GM19238 (cell line): ENCODE measurements around the gene SPATA31C2.
"Not testable (repeated sequence)": the region's sequence is repeated elsewhere in the genome, so short reads cannot be mapped to it uniquely, and the experiment has no call there.

Experiments
- DNase-seq: peaks from one replicate; pipeline ENCODE4 v3.0.0; 2011; ENCODE audit warnings: low spot score; ENCODE audit not compliant: insufficient read length

The SPATA31C2 gene

DNA sequence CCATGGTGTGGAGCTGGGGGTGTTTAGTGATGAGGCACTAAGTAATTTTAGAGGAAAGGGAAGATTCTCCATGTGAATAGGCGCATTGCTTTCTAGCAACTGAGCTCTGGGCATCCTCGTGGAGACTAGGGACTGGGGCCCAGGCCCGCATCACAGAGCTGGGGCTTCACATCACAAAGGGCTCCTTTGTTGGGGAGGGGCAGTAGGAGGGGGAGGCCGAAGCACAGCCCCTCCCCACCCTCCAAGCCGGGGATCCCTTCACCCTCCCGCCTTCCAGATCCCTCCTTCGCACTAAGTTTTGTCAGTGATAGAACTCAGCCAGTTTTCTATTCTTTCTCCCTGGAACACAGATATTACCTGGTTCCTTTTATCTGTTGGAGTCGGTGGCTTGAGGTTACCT is at the start of gene SPATA31C2:
SPATA31C2 (minus strand) TSS at position 101 of the 400 bp plus-strand sequence; CDS start at position 72, 29 bp downstream.
- DNase-seq, result not testable (repeated sequence)

DNA sequence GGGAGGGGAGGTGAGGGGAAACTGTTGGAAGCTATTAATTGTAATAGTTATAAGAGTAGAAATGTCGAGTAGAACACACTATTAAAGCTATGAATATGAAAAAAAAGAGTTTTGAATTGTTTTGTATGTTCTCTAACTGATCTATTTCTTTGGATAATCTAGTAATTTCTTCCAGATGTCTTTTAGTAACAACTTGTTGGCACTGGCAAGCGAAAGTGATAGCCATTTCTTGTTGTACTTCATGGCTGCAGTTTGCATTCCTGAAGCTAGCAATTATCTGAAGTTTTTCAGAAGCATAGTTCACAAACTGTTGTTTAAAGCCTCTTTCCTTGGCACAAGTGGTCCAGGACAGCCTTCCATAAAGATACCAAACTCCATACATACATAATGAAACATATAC is 49.4 kb upstream of the SPATA31C2 start:
- DNase-seq, result no peak

DNA sequence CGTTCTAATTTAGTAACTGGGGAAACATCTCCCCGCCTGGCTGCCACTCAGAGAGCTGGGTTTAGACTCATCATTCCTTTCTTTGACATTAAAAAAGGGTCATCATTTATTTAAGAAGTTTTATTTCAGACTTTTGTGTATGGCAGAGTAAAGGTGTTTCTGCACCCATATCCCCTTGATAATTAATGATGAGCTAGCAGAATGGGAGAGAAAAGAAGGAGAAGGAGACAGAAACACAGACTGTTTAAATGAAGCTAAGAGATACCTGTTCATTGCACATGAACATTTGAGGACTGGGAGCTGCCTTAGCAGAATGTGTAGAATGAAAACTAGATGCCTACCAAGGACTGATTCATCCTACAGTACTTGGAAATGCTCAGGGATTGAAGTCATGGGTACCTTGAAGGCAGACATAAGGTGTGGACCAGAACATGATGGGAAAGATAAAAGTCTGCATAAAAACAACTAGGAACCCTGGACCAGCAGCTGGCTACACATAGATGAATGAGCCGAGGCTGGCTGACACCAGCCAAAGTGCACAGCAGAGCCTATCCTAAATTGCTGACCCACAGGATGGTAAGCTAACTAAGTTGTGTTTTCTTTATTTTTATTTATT is 48.3 kb upstream of the SPATA31C2 start:
- DNase-seq, result no peak

DNA sequence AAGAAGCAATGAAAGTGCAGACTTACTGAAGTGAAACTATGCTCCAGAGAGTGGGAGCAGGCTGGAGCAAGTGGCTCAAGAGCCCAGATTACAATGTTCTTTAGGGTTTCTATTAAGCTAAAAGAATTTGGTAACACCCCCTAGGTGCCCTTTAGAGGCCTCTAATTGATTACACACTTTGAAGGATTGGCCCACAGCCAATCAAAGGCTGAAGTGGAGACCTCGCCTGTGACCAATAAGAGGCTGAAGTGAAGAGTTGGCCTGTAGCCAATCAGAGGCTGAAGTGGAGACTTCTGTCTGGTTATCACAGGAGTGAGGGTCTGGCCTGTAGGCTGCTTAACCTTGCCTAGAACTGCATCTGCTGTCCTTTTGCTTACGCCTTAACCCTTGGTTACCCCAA is 46.7 kb upstream of the SPATA31C2 start:
- DNase-seq, result no peak

DNA sequence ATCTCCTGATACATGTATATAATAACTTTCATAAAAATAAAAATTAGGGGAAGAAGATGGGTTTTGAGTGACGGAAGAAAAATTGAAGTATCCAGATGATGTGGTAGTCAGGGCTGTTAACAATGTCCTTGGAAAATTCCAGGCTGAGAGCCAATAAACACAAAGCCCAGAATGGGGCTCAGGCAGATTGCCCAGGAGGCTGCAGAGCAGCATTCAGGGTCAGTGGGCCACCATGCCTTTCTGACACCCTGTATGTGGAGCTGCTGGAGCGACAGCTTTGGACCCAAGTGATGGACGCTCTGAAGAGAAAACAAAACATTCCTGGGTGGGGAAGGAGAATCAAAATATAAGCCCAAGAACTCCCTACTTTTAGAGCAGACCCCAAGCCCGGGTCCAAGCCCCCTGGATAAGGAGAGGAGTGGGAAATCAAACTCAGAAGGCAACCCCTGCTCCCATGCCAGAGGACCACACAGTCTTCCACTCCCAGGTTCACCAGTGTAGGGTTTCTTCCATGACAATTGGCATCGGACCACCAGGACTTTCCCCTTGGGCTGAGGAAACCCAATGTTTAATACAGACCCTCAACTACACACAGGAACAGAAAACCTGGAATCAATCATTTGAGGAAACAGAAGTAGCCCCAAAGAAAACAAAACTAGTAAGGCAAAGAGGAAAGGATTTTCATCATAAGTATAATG is 45.7 kb upstream of the SPATA31C2 start:
- DNase-seq, result no peak

DNA sequence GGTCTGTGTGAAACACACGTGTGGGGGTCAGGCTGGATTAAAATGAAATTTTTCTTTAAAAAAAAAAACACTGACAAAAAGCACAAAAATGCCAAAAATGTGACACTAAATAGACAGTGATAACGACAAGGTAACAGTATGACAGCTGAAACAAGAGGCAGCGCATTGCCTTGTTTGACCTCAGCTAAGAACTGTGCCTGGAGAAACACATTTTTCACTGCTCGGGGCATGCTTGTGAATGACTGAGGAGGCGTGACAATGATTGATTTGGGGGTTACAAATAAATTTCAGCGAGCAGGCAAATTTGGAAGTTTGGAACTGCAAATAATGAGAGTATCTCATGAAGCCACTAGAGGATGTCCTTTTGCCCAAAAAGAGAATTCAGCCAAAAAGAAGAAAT is 44.2 kb upstream of the SPATA31C2 start:
- DNase-seq, result no peak

DNA sequence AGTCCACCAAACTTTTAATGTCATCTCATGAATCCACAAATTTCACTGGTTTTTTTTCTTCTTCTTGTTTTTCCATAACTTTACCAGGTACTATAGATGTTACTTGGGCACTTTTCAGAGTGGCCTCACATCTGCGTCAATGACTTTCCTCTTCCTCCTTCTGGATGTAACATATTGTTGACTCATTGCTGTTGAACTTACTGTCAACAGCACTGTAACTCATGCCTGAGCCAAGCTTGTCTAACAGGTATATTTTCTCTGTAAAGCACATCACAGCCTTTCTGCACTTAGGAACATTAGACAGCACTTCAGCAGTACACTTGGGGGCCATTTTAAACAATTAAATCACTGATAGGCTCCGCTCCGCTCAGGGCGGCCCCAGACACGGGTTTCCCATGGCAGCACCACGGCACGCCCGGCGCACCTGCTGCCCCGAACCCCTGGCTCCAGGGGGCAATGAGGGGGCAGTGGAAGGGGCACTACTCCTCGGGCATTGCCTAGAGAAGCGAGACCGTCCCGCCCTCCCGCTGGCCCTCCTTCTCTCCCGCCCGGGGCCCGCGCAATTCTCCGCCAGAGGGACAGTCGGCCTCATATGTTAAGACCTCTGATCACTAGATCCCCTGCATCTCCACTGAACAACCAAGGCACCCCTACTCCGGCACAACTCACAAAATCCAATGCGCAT is 41.9 kb upstream of the SPATA31C2 start:
- no peak for DNase-seq

DNA sequence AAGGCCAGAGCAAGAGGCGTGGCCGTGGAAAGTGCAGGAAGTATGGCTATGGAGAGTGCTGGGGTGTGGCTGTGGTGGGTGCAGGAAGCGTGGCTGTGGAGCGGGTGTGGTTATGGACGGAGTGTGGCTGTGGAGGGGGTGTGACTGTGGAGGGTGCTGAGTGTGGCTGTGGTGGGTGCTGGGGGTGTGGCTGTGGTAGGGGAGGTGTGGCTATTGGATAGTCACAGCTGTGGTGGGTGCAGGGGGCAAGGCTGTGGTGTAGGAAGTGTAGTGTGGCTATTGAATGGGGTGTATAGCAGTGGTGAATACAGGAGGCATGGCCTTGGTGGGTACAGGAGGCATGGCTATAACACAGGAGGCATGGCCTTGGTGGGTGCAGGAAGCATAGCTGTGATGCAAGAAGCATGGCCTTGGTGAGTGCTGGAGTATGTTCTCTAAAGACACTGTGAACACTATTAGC is 40.8 kb upstream of the SPATA31C2 start:
- DNase-seq, result no peak

DNA sequence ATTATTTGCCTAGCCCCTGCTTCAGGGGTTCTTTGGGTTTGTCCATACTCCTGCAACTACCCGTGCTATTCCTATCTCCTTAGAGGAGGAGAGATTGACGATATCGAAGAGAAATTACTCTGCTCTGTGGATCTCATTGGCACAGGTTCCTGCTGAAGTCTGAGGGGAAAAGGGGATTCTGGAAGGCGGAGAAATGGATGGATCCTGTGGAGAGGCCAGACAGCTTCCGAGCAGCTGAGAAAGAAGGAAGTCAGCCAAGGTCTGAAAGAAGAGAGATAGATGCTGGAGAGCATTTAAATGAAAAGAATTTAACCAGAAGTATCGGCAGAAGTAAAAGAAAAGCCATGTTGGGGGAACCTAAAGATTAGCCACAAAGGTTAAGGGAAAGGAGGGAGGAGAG is 40.4 kb upstream of the SPATA31C2 start:
- DNase-seq, result no peak

DNA sequence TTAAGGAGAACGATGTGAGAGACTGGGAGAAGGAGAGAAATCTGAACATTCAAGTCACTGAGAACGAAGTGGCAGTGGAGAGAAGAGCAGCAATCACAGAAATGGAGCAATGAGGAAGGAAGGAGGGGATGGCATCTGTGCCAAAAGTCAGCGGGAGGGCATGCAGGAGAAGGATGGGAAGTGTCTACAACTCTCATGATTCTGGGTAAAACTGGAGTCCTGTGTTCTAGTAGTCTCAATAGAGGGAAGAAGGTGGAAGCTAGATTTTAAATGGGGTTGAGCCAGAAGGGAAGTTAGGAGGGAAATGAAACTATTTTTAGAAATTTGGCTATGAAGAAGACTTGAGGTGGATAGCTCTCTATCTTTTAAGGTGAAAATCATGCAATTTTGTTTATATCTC is 39.1 kb upstream of the SPATA31C2 start:
- DNase-seq, result no peak

DNA sequence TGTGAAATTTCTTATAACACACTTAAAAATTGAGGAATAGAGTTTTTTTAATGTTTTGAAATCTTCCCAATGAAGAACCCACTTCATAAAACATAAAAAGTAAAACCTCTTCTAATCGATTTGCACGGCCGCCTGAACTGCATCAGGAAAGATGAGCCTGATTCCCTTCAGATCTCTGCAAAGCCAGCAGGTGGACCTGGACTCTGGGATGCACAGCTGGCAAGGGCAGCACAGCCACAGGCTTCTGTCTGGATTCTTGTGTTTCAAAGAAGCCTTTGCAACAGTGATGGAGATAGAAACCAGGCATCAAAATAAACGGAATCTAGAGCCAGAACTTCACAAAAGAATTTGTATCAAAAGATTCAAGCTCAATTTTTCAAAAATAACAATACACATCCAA is 36.0 kb upstream of the SPATA31C2 start:
- DNase-seq, result no peak

DNA sequence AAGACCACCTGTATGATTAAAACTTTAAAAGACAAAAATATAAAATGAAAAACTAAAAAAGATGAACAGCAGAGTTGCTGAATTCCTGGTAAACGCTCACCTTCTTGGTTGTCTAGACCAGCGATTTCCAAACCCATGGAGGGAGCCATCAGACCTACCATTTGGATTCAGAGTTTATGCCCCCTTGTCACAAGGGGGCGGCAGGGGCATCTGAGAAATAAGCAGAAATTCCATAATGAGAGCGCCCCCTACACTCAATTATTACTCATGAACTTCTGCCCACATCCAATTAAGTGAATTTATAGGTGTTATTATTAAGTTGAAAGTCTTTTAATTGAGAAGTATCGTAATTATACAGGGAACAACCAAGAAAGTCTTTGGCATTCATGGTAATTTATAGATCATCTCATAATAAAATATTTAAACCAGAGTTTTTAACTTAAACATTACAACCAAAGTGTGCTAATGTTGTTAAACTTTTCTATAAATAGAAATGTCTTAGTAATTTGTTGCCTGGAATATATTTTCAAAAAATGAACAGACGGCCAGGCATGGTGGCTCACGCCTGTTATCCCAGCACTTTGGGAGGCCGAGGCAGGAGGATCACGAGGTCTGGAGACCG is 35.2 kb upstream of the SPATA31C2 start:
- no peak for DNase-seq

DNA sequence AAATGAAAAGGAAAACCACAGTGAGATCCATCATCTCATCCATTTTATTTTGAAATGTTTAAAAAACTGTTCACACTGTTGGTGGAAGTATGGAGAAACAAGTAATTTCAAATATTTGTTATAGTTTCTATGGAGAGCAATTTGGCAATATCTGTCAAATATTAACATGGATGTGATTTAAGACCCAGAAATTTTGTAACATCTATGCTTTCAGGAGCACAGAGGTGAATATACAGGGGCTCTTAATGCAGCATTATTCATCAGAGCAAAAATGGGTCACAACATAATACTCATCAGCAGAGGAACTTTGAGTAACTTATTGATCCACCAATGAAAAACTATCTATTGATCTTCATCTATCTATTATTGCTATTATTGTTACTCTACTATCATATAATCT is 31.4 kb upstream of the SPATA31C2 start:
- no peak for DNase-seq

DNA sequence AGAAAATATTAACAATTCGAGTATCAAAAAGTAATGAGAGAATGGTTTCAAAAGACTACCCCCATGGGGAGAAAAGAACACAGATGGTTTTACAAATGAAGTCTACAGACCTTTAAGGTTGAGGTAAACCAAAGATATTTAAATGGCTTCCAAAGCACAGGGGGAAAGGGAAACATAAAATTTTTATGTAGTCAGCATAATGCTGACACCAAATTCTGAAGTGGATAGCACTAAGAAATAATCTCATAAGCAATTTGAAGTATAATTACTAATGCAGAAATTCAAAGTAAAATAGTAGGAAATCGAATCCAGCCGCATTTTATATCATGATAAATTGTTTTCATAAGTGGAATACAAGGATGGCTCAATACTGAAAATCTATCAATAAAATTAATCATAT is 30.3 kb upstream of the SPATA31C2 start:
- DNase-seq, result no peak

DNA sequence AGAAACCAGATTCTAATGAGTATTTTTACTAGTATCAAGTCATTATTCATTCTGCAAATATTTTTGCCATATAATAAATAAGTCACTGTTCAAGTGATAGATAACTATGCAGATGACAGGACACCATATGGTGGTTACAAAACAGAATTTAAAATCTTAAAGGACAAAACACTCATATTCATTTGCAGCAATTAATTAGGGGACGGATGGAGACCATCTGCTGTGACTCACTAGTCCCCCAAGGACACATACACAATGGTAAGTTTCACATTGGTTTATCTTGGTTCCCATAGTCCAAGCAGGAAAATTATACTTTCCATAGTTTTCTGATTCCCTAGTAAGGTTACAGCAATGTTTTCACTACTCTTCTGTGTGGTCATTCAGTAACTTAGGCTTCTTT is 28.4 kb upstream of the SPATA31C2 start:
- DNase-seq, result no peak

DNA sequence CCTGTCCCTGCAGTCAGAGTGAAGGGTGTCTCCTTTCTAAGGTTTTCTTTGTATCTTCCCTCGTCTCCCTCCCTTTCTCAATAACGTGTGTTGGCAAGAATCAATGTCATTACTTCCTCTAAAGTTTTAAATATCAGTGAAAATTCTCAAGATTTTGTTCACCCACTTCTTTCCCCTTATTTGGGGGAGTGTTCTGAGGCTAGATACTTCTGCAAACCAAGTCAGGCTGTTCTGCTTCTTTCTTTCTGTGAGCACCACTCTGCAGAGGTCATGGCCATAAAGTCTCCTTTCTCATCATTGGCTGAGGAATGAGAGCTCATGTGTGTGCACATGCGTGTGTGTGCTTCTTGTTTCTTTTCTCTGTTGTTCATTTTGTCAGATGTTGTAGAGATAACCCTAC is 26.6 kb upstream of the SPATA31C2 start:
- DNase-seq, result no peak

DNA sequence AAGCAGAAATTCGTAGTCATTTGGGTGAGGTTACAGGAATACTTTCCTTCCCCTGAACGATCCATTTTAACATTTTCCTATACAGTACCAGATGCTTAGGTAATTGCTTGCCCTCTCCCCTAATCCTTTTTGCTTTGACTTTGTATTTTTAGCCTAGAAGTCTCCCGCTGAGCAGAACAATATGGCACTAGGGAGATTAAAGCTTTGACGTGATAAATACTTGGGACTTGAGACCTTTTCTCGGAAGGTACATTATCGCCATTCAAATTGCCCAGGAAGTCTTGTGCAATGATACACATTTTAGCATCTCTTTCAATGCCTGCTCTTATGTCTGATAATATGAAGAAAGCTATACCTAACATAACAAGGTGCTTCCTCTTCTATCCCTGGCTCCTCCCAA is 22.9 kb upstream of the SPATA31C2 start:
- DNase-seq, result no peak

DNA sequence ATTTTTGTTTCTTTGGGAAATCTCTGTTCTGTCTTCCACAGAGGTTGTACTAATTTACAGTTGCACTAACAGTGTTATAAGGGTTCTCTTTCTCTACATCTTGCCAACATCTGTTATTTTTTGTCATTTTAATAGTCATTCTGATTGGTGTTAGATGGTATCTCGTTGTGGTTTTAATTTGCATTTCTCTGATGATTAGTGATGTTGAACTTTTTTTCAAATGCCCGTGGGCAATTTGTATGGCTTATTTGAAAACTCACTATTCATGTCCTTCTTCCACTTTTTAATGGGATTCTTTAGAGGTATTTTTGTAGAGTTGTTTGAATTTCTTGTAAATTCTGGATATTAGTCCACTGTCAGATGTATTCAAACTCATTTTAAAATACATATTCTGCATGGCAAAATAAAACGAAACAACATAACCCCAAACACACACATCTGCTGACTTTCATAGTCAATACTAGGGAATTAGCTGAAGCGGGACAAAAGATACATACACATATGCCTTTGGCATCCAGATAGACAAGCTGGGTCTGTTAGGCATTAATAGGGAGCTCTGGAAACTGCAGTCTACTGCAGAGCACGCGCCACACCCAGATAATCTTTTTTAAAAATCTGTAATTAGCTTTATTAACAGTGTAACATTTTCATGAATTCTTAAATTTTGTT is 5.8 kb upstream of the SPATA31C2 start:
- no peak for DNase-seq

DNA sequence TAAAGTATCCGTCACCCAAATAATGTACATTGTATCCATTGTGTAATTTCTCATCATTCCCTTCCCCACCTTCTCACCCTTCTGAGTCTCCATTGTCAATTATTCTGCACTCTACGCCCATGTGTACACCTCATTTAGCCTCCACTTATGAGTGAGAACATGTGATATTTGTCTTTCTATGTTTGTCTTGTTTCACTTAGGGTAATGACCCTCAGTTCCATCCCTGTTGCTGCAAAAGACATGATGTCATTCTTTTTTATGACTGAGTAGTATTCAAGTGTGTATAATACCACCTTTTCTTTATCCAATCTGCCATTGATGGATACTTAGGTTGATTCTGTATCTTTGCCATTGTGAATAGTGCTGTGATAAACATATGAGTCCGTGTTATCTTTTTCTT is 4.9 kb upstream of the SPATA31C2 start:
- DNase-seq, result no peak

DNA sequence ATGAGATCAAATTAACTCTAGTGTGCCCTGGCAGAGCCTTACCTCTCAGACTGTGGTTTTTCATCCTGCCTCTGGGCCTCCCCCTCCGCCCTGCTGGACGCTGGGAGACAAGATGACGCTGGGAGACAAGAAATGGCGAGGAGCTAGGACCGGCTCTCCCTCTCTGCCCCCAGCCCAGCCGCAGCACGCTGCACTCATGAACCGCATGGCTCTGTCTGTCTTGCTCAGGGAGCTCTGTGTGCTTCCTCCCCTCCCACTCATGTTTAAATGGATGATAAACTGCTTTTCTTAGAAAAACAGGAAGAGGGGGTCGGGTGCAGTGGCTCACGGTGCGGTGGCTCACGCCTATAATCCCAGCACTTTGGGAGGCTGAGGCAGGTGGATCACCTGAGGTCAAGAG is 4.7 kb downstream of the SPATA31C2 start:
- DNase-seq, result not testable (repeated sequence)

DNA sequence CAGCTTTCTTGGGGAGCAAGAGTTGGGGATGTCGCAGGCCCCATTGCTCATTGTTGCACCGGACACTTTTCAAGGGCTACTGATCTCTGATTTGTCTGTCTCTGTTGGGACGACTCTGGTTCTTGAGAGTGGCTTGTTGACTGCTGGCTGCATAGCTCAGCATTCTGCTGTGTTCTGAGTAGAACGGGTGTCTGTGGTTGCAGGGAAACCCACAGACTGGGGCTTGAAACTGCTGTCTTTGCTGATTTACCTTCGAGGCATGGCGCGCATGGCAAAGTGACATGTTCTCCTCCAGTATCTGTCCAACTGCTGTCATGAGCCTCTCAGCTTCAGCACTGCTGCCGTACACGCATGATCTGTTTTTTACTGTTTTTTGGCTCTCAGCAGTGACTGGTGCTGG is 8.7 kb downstream of the SPATA31C2 start:
- DNase-seq, result not testable (repeated sequence)
